Activated naive CD8-positive, alpha-beta T cell treated with anti-CD3 and anti-CD28 coated beads, Interleukin-2, amount 10 ng/mL, durations not matched to agents 7 days and 5 days (primary cell): ENCODE results near the gene IST1. TPM values are rescaled to one million over a fixed set of nuclear protein-coding genes. Genes with fewer than 3 reads are reported as not detected.

ENCODE experiments used
- ATAC-seq: fragments of 150-1000 bp; cut with Tn5 transposase; one replicate; pipeline ENCODE4 v1.10.0; 2021; ENCODE audit warnings: low read depth, moderate library complexity
- POLR2A ChIA-PET: fragments of 350-600 bp; sonication (Branson Sonifier 250); formaldehyde crosslinking; loops from one replicate; lab custom pipeline; 2021; ENCODE audit warnings: antibody characterized with exemption; lab: Charles Lee
- DNase-seq: peaks from one replicate; pipeline ENCODE4 v3.0.0; 2021
- H3K27ac Mint-ChIP-seq: one replicate; pipeline ENCODE4 v1.8.0; 2022; ENCODE audit warnings: mild to moderate bottlenecking, mixed read lengths
- H3K27me3 Mint-ChIP-seq: one replicate; pipeline ENCODE4 v1.8.0; 2022; ENCODE audit warnings: mild to moderate bottlenecking, moderate library complexity, mixed read lengths
- H3K36me3 Mint-ChIP-seq: one replicate; pipeline ENCODE4 v1.8.0; 2021; ENCODE audit warnings: mild to moderate bottlenecking, mixed read lengths
- H3K4me1 Mint-ChIP-seq: one replicate; pipeline ENCODE4 v1.8.0; 2021; ENCODE audit warnings: mixed read lengths
- H3K4me3 Mint-ChIP-seq: one replicate; pipeline ENCODE4 v1.8.0; 2022; ENCODE audit warnings: mild to moderate bottlenecking, moderate library complexity, mixed read lengths
- H3K9me3 Mint-ChIP-seq: one replicate; pipeline ENCODE4 v1.8.0; 2021; ENCODE audit warnings: mixed read lengths
- total RNA-seq, 2 experiments: library from RNA; stranded (reverse); gene quantifications; one replicate each; pipeline ENCODE4 v1.2.3, GENCODE V29; 2021

Gene IST1
- total RNA-seq, 2 experiments from 2014 or later, result 228 to 248 TPM

- Mint-ChIP-seq H3K9me3 (no peaks in the 10 kb centered on the region), H3K4me3 (no peak overlapping the region), H3K27ac (no peak overlapping the region), H3K36me3 (peaks cover 52% of the 10 kb centered on the region), H3K27me3 (no peaks in the 10 kb centered on the region), H3K4me1 (peaks cover 26% of the 10 kb centered on the region)
- ATAC-seq (no peak), DNase-seq (no peak)
- POLR2A ChIA-PET, result interaction anchor here (0.5 to 1.4 kb wide), 2 partner anchors 15 to 86 kb away, joined by 3 to 5 read pairs; partner anchors contain the start of gene IST1
Measured at GRCh38 chr16:71911121-71911520, 15.8 kb downstream of the IST1 start.

- POLR2A ChIA-PET, result no interaction called here
- no peak overlapping the region for H3K4me3 Mint-ChIP-seq
- H3K36me3 Mint-ChIP-seq, result peaks cover 64% of the 10 kb centered on the region
- H3K9me3 Mint-ChIP-seq, result no peaks in the 10 kb centered on the region
- no peaks in the 10 kb centered on the region for H3K27me3 Mint-ChIP-seq
- ATAC-seq (no peak), DNase-seq (no peak)
- H3K4me1 Mint-ChIP-seq, result peaks cover 23% of the 10 kb centered on the region
- H3K27ac Mint-ChIP-seq, result no peak overlapping the region
Measured at GRCh38 chr16:71912534-71913275, 17.4 kb downstream of the IST1 start.

- peaks cover 4% of the 10 kb centered on the region for H3K9me3 Mint-ChIP-seq
- ATAC-seq, result no peak
- H3K36me3 Mint-ChIP-seq, result peaks cover 73% of the 10 kb centered on the region
- no peak overlapping the region for H3K27ac Mint-ChIP-seq
- peaks cover 19% of the 10 kb centered on the region for H3K4me1 Mint-ChIP-seq
- no peaks in the 10 kb centered on the region for H3K27me3 Mint-ChIP-seq
- POLR2A ChIA-PET, result no interaction called here
- DNase-seq, result no peak
- no peak overlapping the region for H3K4me3 Mint-ChIP-seq
Measured at GRCh38 chr16:71914802-71915201, 19.5 kb downstream of the IST1 start.

DNA sequence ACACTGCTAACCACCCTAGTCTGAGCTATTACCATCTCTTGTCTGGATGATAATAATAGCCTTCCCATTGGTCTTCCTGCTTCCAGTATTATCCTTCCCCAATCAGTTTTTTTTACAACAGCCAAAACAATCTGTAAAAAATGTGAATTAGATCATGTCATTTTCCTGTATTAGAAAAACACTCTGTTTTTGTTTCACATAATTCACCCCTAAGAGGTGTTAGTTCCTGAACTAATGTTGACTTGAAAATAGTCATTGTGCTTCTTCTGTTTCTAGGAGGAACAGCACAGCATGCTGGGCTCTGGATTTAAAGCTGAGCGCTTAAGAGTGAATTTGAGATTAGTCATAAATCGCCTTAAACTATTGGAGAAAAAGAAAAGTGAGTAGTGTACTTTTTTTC, 20.0 kb downstream of the IST1 start:
- no peak for DNase-seq
- H3K27ac Mint-ChIP-seq, result no peak overlapping the region
- POLR2A ChIA-PET, result no interaction called here
- H3K4me3 Mint-ChIP-seq, result no peak overlapping the region
- peaks cover 76% of the 10 kb centered on the region for H3K36me3 Mint-ChIP-seq
- H3K4me1 Mint-ChIP-seq, result peaks cover 19% of the 10 kb centered on the region
- no peaks in the 10 kb centered on the region for H3K27me3 Mint-ChIP-seq
- no peak for ATAC-seq
- H3K9me3 Mint-ChIP-seq, result peaks cover 4% of the 10 kb centered on the region

GRCh38 chr16:71916397-71916920, 21.1 kb downstream of the IST1 start:
- Mint-ChIP-seq H3K36me3 (peaks cover 82% of the 10 kb centered on the region), H3K4me1 (peaks cover 16% of the 10 kb centered on the region), H3K27ac (no peak overlapping the region), H3K4me3 (no peak overlapping the region), H3K27me3 (no peaks in the 10 kb centered on the region), H3K9me3 (peaks cover 4% of the 10 kb centered on the region)
- POLR2A ChIA-PET, result interaction anchor here (0.6 to 1.2 kb wide), 2 partner anchors 9 to 16 kb away, joined by 3 to 4 read pairs; no protein-coding TSS in a partner anchor
- DNase-seq, result no peak
- no peak for ATAC-seq

- POLR2A ChIA-PET, result no interaction called here
- peaks cover 4% of the 10 kb centered on the region for H3K9me3 Mint-ChIP-seq
- H3K4me3 Mint-ChIP-seq, result no peak overlapping the region
- peaks cover 12% of the 10 kb centered on the region for H3K4me1 Mint-ChIP-seq
- DNase-seq (no peak), ATAC-seq (no peak)
- peaks cover 78% of the 10 kb centered on the region for H3K36me3 Mint-ChIP-seq
- H3K27ac Mint-ChIP-seq, result no peak overlapping the region
- no peaks in the 10 kb centered on the region for H3K27me3 Mint-ChIP-seq
Measured at GRCh38 chr16:71917900-71918299, 22.6 kb downstream of the IST1 start.

DNA sequence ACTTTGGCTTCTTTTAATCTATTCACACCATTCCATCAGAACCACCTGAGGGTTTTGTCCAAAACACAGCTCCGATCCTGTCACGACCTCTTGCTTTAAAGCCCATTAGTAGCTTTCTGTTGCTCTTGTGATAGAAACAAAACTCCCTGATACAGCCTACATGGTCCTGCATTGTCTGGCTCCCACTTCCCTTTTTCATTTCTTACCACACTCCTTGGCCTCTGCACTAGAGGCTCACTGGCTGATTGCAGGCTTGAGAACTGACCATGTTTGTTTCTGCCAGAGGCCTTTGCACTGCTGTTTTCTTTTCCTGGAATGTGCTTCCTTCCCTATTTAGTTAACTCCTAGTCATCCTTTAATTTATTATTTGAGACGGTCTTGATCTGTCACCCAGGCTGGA, 23.7 kb downstream of the IST1 start:
- POLR2A ChIA-PET, result interaction anchor here (0.5 kb wide), 1 partner anchor 36 kb away, joined by 3 read pairs; no protein-coding TSS in a partner anchor
- DNase-seq (no peak), ATAC-seq (no peak)
- Mint-ChIP-seq H3K4me3 (no peak overlapping the region), H3K27me3 (no peaks in the 10 kb centered on the region), H3K9me3 (peaks cover 4% of the 10 kb centered on the region), H3K36me3 (peaks cover 77% of the 10 kb centered on the region), H3K4me1 (peaks cover 18% of the 10 kb centered on the region), H3K27ac (no peak overlapping the region)

GRCh38 chr16:71920658-71921057, 25.3 kb downstream of the IST1 start:
- no peak for DNase-seq
- no peak for ATAC-seq
- Mint-ChIP-seq H3K36me3 (peaks cover 69% of the 10 kb centered on the region), H3K27me3 (no peaks in the 10 kb centered on the region), H3K9me3 (peaks cover 4% of the 10 kb centered on the region), H3K4me3 (no peak overlapping the region), H3K4me1 (peaks cover 15% of the 10 kb centered on the region), H3K27ac (no peak overlapping the region)
- POLR2A ChIA-PET, result interaction anchor here (0.6 kb wide), 1 partner anchor 111 kb away, joined by 4 read pairs; no protein-coding TSS in a partner anchor

DNA sequence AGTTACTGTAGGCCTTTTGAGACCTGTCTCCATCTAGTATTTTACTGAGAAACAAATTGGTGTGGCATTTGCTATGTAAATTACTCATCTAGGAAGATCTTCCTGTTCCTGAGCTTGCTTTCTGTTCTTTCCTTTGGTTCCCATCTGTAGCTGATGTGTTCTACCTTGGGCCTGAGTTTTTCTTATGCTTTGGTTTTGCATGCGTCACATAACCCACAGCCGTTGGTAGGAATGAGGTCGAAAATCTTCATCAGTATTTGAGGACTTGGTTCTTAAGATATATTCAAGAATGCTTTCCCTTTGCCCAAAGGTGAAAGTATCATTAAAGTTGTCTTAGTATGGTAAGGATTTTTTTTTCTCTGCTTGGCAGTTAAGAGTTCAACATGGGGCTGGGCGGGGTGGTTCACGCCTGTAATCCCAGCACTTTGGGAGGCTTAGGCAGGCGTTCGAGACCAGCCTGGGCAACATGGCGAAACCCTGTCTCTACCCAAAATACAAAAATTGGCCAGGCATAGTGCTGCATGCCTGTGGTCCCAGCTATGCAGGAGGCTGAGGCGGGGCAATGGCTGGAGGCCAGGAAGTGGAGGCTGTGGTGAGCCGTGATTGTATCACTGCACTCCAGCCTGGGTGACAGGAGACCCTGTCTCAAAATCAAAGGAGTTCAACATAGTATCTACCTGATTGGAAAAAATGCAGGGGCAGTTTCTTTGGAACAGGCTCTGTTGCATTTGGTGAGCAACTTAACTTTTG, 28.8 kb downstream of the IST1 start:
- no peak for ATAC-seq
- Mint-ChIP-seq H3K4me1 (peaks cover 9% of the 10 kb centered on the region), H3K27me3 (no peaks in the 10 kb centered on the region), H3K9me3 (peaks cover 1% of the 10 kb centered on the region), H3K4me3 (no peak overlapping the region), H3K27ac (peak overlapping the region; percentile 3), H3K36me3 (peaks cover 51% of the 10 kb centered on the region)
- POLR2A ChIA-PET, result interaction anchor here (0.6 kb wide), 1 partner anchor 24 kb away, joined by 3 read pairs; no protein-coding TSS in a partner anchor
- no peak for DNase-seq

- peaks cover 47% of the 10 kb centered on the region for H3K36me3 Mint-ChIP-seq
- no peak overlapping the region for H3K27ac Mint-ChIP-seq
- no peaks in the 10 kb centered on the region for H3K9me3 Mint-ChIP-seq
- H3K4me1 Mint-ChIP-seq, result peaks cover 9% of the 10 kb centered on the region
- H3K4me3 Mint-ChIP-seq, result no peak overlapping the region
- no peaks in the 10 kb centered on the region for H3K27me3 Mint-ChIP-seq
- ATAC-seq (no peak), DNase-seq (no peak)
- POLR2A ChIA-PET, result interaction anchor here (0.6 kb wide), 1 partner anchor 24 kb away, joined by 3 read pairs; no protein-coding TSS in a partner anchor
Measured at GRCh38 chr16:71924710-71925109, 29.4 kb downstream of the IST1 start.

- DNase-seq (no peak), ATAC-seq (no peak)
- Mint-ChIP-seq H3K36me3 (peaks cover 29% of the 10 kb centered on the region), H3K4me1 (peaks cover 9% of the 10 kb centered on the region), H3K27ac (no peak overlapping the region), H3K27me3 (no peaks in the 10 kb centered on the region), H3K9me3 (no peaks in the 10 kb centered on the region), H3K4me3 (no peak overlapping the region)
- POLR2A ChIA-PET, result no interaction called here
Measured at GRCh38 chr16:71927383-71927782, 32.1 kb downstream of the IST1 start.

GRCh38 chr16:71927787-71928186, 32.5 kb downstream of the IST1 start:
- Mint-ChIP-seq H3K27ac (peak overlapping the region; percentile 30), H3K9me3 (no peaks in the 10 kb centered on the region), H3K36me3 (peaks cover 25% of the 10 kb centered on the region), H3K4me1 (peaks cover 10% of the 10 kb centered on the region), H3K27me3 (no peaks in the 10 kb centered on the region), H3K4me3 (no peak overlapping the region)
- POLR2A ChIA-PET, result no interaction called here
- no peak for DNase-seq
- ATAC-seq, result no peak

- ATAC-seq (no peak), DNase-seq (no peak)
- Mint-ChIP-seq H3K27me3 (no peaks in the 10 kb centered on the region), H3K36me3 (peaks cover 18% of the 10 kb centered on the region), H3K27ac (no peak overlapping the region), H3K9me3 (no peaks in the 10 kb centered on the region), H3K4me1 (peaks cover 4% of the 10 kb centered on the region), H3K4me3 (no peak overlapping the region)
- POLR2A ChIA-PET, result no interaction called here
Measured at GRCh38 chr16:71929048-71929447, 33.7 kb downstream of the IST1 start.
